ENCODE data around the gene PRKG1. TPM values are rescaled to one million over a fixed set of nuclear protein-coding genes. Genes with fewer than 3 reads are reported as not detected.

The PRKG1 gene
- total and polyA plus RNA-seq, 2 donors (not counting 1 experiment from before 2014, with no cell fraction given): not detected

DNA sequence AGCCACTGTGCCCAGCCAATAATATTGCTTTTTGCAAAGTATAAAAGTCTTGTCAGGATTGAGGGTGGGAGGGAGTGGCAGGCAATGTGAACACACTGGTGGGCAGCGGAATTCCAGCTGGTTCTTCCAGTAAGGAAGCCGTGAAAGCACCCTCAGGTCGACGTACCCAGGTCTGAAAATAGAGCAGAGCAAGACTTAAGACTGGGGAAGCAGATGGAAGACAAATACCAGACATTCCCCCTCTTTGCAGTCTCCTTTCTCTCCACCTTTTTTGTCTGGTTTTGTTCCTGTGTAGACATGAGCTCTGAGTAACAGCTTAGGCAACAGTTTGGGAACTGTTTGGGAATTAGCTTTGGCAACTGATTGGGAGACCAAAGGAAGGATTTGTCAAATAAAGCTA lies 642.7 kb downstream of the PRKG1 start:
- no peaks in the 10 kb centered on the region for H3K4me1 Mint-ChIP-seq
- H3K79me2 ChIP-seq (ENCODE audit: control insufficient read depth, insufficient read depth, low read length): no peaks in the 10 kb centered on the region
- H3K27me3 Mint-ChIP-seq: peaks cover 23% of the 10 kb centered on the region
- H3K4me2 ChIP-seq (replicated peaks; ENCODE audit: low read depth, low read length, poor library complexity, severe bottlenecking): no peak overlapping the region
- H2AFZ ChIP-seq (ENCODE audit: insufficient read depth, low read depth, low read length, poor library complexity, severe bottlenecking): no peak overlapping the region
- TF ChIP-seq, protein P1, sequence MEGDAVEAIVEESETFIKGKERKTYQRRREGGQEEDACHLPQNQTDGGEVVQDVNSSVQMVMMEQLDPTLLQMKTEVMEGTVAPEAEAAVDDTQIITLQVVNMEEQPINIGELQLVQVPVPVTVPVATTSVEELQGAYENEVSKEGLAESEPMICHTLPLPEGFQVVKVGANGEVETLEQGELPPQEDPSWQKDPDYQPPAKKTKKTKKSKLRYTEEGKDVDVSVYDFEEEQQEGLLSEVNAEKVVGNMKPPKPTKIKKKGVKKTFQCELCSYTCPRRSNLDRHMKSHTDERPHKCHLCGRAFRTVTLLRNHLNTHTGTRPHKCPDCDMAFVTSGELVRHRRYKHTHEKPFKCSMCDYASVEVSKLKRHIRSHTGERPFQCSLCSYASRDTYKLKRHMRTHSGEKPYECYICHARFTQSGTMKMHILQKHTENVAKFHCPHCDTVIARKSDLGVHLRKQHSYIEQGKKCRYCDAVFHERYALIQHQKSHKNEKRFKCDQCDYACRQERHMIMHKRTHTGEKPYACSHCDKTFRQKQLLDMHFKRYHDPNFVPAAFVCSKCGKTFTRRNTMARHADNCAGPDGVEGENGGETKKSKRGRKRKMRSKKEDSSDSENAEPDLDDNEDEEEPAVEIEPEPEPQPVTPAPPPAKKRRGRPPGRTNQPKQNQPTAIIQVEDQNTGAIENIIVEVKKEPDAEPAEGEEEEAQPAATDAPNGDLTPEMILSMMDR (IDR thresholded peaks at IDR 0.05): no peak
- TF ChIP-seq EZH2 (IDR thresholded peaks at IDR 0.05; ENCODE audit: borderline replicate concordance, insufficient read depth, low read depth, low read length, poor library complexity, severe bottlenecking): no peak
- no peak for ATAC-seq (ENCODE audit: low read depth)
- intact Hi-C loops (cut with micrococcal nuclease): no loop called here
- no peaks in the 10 kb centered on the region for H4K20me1 ChIP-seq (ENCODE audit: control insufficient read depth, insufficient read depth, low read length, poor library complexity, severe bottlenecking)
- H3K9me3 Mint-ChIP-seq (ENCODE audit: insufficient read depth): no peaks in the 10 kb centered on the region
- ChIA-PET CTCF (no interaction called here), POLR2A (no interaction called here)
- no peak overlapping the region for H3K4me3 ChIP-seq (ENCODE audit: control extremely low read depth in 1 of 5, extremely low read depth in 1 of 5, insufficient read depth in 1 of 5, low read depth in 2 of 5, low read length in 4 of 5)
- no peak overlapping the region for H3K27ac ChIP-seq (ENCODE audit: low read length in 2 of 2)
- H3K27ac Mint-ChIP-seq: no peak overlapping the region
- H3K4me3 Mint-ChIP-seq: no peak overlapping the region
- H3K4me1 ChIP-seq (ENCODE audit: control insufficient read depth in 2 of 2, insufficient read depth in 2 of 2, low read length in 2 of 2): no peaks in the 10 kb centered on the region
- no peaks in the 10 kb centered on the region for H3K36me3 ChIP-seq (replicated peaks in 1 of 2; ENCODE audit: control extremely low read depth in 1 of 2, control insufficient read depth in 1 of 2, extremely low read depth in 1 of 2, insufficient read depth in 2 of 2, low read length in 1 of 2)
- no CpG with 5 or more reads among the region's 4 CpGs for WGBS (ENCODE audit: insufficient coverage)
- DNase-seq: no peak
- no peaks in the 10 kb centered on the region for H3K9me3 ChIP-seq (ENCODE audit: control extremely low read depth in 1 of 3, control insufficient read depth in 2 of 3, insufficient read depth in 1 of 3, low read length in 2 of 3)
- H3K27me3 ChIP-seq (replicated peaks in 1 of 4; ENCODE audit: control extremely low read depth in 1 of 4, control insufficient read depth in 3 of 4, insufficient read depth in 4 of 4, low read length in 3 of 4): peaks cover 0 to 9% (median 2%) of the 10 kb centered on the region in 4 experiments
- H3K9ac ChIP-seq (ENCODE audit: low read length): no peak overlapping the region

DNA sequence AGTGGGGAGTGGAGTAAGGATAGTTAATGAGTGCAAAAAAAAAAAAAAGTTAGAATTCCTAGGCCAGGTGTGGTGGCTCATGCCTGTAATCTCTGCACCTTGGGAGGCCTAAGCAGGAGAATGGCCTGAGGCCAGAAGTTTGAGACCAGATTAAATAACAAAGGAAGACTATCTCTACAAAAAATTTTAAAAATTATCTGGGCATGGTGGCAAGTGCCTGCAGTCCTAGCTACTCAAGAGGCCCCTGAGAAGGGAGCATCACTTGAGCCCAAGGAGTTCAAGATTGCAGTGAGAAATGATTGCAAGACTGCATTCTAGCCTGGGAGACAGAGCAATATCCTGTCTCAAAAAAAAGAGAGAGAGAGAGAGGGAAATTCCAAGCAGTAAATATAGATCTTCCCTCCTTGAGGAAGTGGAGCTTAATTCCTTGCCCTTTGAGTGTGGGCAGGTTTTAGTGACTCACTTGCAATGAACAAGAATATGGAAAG lies 644.6 kb downstream of the PRKG1 start:
- Mint-ChIP-seq H3K27ac (no peak overlapping the region), H3K4me3 (no peak overlapping the region), H3K9me3 (ENCODE audit: insufficient read depth) (no peaks in the 10 kb centered on the region), H3K27me3 (peaks cover 23% of the 10 kb centered on the region), H3K4me1 (no peaks in the 10 kb centered on the region)
- Histone ChIP-seq H3K9me3 (ENCODE audit: control extremely low read depth in 1 of 3, control insufficient read depth in 2 of 3, insufficient read depth in 1 of 3, low read length in 2 of 3) (no peaks in the 10 kb centered on the region), H2AFZ (ENCODE audit: insufficient read depth, low read depth, low read length, poor library complexity, severe bottlenecking) (no peak overlapping the region), H3K4me3 (ENCODE audit: control extremely low read depth in 1 of 5, extremely low read depth in 1 of 5, insufficient read depth in 1 of 5, low read depth in 2 of 5, low read length in 4 of 5) (no peak overlapping the region), H3K36me3 (replicated peaks in 1 of 2; ENCODE audit: control extremely low read depth in 1 of 2, control insufficient read depth in 1 of 2, extremely low read depth in 1 of 2, insufficient read depth in 2 of 2, low read length in 1 of 2) (no peaks in the 10 kb centered on the region), H3K27ac (ENCODE audit: low read length in 2 of 2) (no peak overlapping the region), H3K27me3 (replicated peaks in 1 of 4; ENCODE audit: control extremely low read depth in 1 of 4, control insufficient read depth in 3 of 4, insufficient read depth in 4 of 4, low read length in 3 of 4) (peaks cover 0 to 9% (median 2%) of the 10 kb centered on the region in 4 experiments), H3K4me1 (ENCODE audit: control insufficient read depth in 2 of 2, insufficient read depth in 2 of 2, low read length in 2 of 2) (no peaks in the 10 kb centered on the region), H3K9ac (ENCODE audit: low read length) (no peak overlapping the region), H3K4me2 (replicated peaks; ENCODE audit: low read depth, low read length, poor library complexity, severe bottlenecking) (no peak overlapping the region), H3K79me2 (ENCODE audit: control insufficient read depth, insufficient read depth, low read length) (no peaks in the 10 kb centered on the region), H4K20me1 (ENCODE audit: control insufficient read depth, insufficient read depth, low read length, poor library complexity, severe bottlenecking) (no peaks in the 10 kb centered on the region)
- ChIA-PET CTCF (no interaction called here), POLR2A (no interaction called here)
- intact Hi-C loops (cut with micrococcal nuclease): no loop called here
- ATAC-seq (ENCODE audit: low read depth) (no peak), DNase-seq (no peak)
- no peak for TF ChIP-seq EZH2 (IDR thresholded peaks at IDR 0.05; ENCODE audit: borderline replicate concordance, insufficient read depth, low read depth, low read length, poor library complexity, severe bottlenecking)

Measured in B cell (primary cell).